Neural cell (in vitro differentiated cells): ENCODE measurements around the gene VDAC1. TPM values are rescaled to one million over a fixed set of nuclear protein-coding genes. Genes with fewer than 3 reads are reported as not detected.

Experiments
- H2AFZ ChIP-seq: fragments of 200-600, 300-800 bp; sonication (generic), shearing (Covaris generic); 2 replicates; pipeline ENCODE4 v1.6.0; 2014; ENCODE audit warnings: low read depth, mild to moderate bottlenecking, antibody characterized with exemption, low read length, moderate library complexity
- H3F3A ChIP-seq: fragments of 200-600 bp; shearing (Covaris generic); 2 replicates; pipeline ENCODE4 v1.6.1; 2016; ENCODE audit warnings: mild to moderate bottlenecking, moderate library complexity, mixed read lengths, antibody characterized with exemption, low read length; ENCODE audit not compliant: insufficient read depth, poor library complexity, severe bottlenecking
- H3K27ac ChIP-seq: fragments of 200-600, 300-800 bp; sonication (generic), shearing (Covaris generic); 2 replicates; pipeline ENCODE4 v1.5.1; 2014; ENCODE audit warnings: mild to moderate bottlenecking, low read length, moderate library complexity
- H3K27me3 ChIP-seq: fragments of 300-800, 200-600 bp; sonication (generic), shearing (Covaris generic); 2 replicates; pipeline ENCODE4 v1.6.0; 2014; ENCODE audit warnings: mild to moderate bottlenecking, low read depth, low read length, moderate library complexity; ENCODE audit not compliant: insufficient read depth
- H3K36me3 ChIP-seq: fragments of 300-800, 200-600 bp; sonication (generic), shearing (Covaris generic); 2 replicates; pipeline ENCODE4 v1.5.1; 2014; ENCODE audit warnings: mild to moderate bottlenecking, antibody characterized with exemption, low read length, moderate library complexity; ENCODE audit not compliant: insufficient read depth
- H3K4me2 ChIP-seq: fragments of 300-800, 200-600 bp; sonication (generic), shearing (Covaris generic); 2 replicates; pipeline ENCODE4 v1.6.0; 2014; ENCODE audit warnings: mild to moderate bottlenecking, low read length
- H3K4me3 ChIP-seq: fragments of 300-800, 200-600 bp; sonication (generic), shearing (Covaris generic); 2 replicates; pipeline ENCODE4 v1.5.1; 2014; ENCODE audit warnings: mild to moderate bottlenecking, low read length, moderate library complexity
- H3K79me2 ChIP-seq: fragments of 200-600 bp; shearing (Covaris generic); replicated peaks from 2 replicates; pipeline ENCODE4 v1.6.0; 2014; ENCODE audit warnings: mild to moderate bottlenecking, low read length, moderate library complexity; ENCODE audit not compliant: insufficient read depth
- H3K9ac ChIP-seq: fragments of 300-800, 200-600 bp; sonication (generic), shearing (Covaris generic); 2 replicates; pipeline ENCODE4 v1.6.1; 2016; ENCODE audit warnings: mild to moderate bottlenecking, low read length, mixed read lengths
- H3K9me2 ChIP-seq: fragments of 200-600 bp; shearing (Covaris generic); 2 replicates; pipeline ENCODE4 v1.6.1; 2016; ENCODE audit warnings: mild to moderate bottlenecking, low read length, mixed read lengths; ENCODE audit not compliant: insufficient read depth
- H3K9me3 ChIP-seq: fragments of 200-600, 300-800 bp; sonication (generic), shearing (Covaris generic); 2 replicates; pipeline ENCODE4 v1.6.1; 2016; ENCODE audit warnings: mild to moderate bottlenecking, mixed run types, low read length, moderate library complexity, mixed read lengths
- H4K20me1 ChIP-seq: fragments of 200-600 bp; shearing (Covaris generic); 2 replicates; pipeline ENCODE4 v1.6.1; 2016; ENCODE audit warnings: mild to moderate bottlenecking, mixed run types; ENCODE audit not compliant: insufficient read depth
- EP300 ChIP-seq: fragments of 450-650 bp; conservative IDR thresholded peaks from 2 replicates; pipeline ENCODE4 v1.6.1; 2014; ENCODE audit warnings: antibody characterized with exemption, mild to moderate bottlenecking, moderate library complexity; ENCODE audit not compliant: poor library complexity, severe bottlenecking
- EZH2 ChIP-seq: fragments of 200-600, 300-800 bp; shearing (Covaris generic), sonication (generic); IDR thresholded peaks from 2 replicates; pipeline ENCODE4 v1.6.1; 2014; ENCODE audit warnings: antibody characterized with exemption, low read length, borderline replicate concordance, mild to moderate bottlenecking; ENCODE audit not compliant: insufficient read depth, poor library complexity, severe bottlenecking
- MXI1 ChIP-seq: fragments of 450-650 bp; conservative IDR thresholded peaks from 2 replicates; pipeline ENCODE4 v1.6.1; 2014; ENCODE audit warnings: antibody characterized with exemption, mild to moderate bottlenecking; ENCODE audit not compliant: poor library complexity, severe bottlenecking
- POLR2AphosphoS5 ChIP-seq: IDR thresholded peaks from 2 replicates; pipeline ENCODE4 v1.6.1; 2012
- RAD21 ChIP-seq: fragments of 450-650 bp; conservative IDR thresholded peaks from 2 replicates; pipeline ENCODE4 v1.6.1; 2014; ENCODE audit warnings: antibody characterized with exemption, mild to moderate bottlenecking, moderate library complexity
- SMC3 ChIP-seq: fragments of 450-650 bp; conservative IDR thresholded peaks from 2 replicates; pipeline ENCODE4 v1.6.1; 2014; ENCODE audit warnings: antibody characterized with exemption, mild to moderate bottlenecking, moderate library complexity; ENCODE audit not compliant: poor library complexity
- TAF1 ChIP-seq: IDR thresholded peaks from 2 replicates; pipeline ENCODE4 v1.6.1; 2012; ENCODE audit warnings: low read depth
- polyA plus RNA-seq: library from polyadenylated mRNA; depleted of rRNA; stranded (reverse); fragments of >200 nt; gene quantifications from 2 replicates; pipeline ENCODE4 v1.2.3, GENCODE V29; 2014
- TF ChIP-seq, protein P1 (sequence below): fragments of 450-650 bp; IDR thresholded peaks from 2 replicates; pipeline ENCODE4 v1.5.1; 2014; ENCODE audit warnings: antibody characterized with exemption, mild to moderate bottlenecking, moderate library complexity; ENCODE audit not compliant: poor library complexity, severe bottlenecking
- TF ChIP-seq, protein P2 (sequence below): IDR thresholded peaks from 2 replicates; pipeline ENCODE4 v1.6.1; 2012; ENCODE audit warnings: borderline replicate concordance

VDAC1 gene
- polyA plus RNA-seq, 1 donor from 2014 or later, result 307 TPM

DNA sequence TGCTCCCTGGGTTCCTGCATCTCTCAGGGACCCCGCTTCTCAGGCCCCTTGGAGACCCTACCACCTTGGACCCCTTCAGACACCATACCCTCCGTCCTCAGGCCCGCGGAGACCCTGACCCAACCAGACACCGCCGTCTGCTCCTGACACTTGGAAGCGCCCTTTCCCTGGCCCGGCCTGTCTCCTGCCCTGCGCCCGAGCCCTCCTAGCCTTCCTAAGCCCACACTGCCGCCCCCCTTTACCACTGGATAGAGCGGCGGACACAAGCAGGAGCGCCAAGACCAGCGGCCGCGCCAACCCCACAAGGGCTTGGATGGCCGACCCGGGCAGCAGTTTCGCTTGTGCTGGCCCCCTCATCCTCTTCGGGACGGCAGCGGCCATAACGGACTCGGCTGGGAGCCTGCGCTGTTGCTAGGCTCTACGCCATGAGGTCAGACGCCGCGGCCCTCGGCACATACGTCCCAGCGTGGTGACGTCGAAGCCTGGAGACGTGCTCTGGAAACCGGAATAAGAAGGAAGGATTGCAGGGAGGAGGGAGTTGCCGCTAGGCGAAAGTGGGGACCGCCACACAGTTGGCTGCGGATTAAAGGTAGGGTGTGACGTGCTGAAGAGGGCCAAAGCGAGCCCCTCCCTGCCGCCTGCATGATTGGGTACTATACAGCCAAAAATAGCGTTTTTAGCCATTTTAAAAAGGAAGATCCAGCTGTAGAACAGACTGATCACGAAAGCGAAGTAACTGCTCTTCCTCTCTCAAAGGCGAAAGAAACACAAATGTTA, 36.4 kb downstream of the VDAC1 start, which contains the start of gene C5orf15:
Gene C5orf15 (minus strand): TSS at position 422 of the 777 bp plus-strand sequence. CDS start 41 bp downstream, at position 381.
- no peaks in the 10 kb centered on the region for H3K27me3 ChIP-seq
- TF ChIP-seq MXI1, result peak; percentile 83
- TF ChIP-seq, protein P1, sequence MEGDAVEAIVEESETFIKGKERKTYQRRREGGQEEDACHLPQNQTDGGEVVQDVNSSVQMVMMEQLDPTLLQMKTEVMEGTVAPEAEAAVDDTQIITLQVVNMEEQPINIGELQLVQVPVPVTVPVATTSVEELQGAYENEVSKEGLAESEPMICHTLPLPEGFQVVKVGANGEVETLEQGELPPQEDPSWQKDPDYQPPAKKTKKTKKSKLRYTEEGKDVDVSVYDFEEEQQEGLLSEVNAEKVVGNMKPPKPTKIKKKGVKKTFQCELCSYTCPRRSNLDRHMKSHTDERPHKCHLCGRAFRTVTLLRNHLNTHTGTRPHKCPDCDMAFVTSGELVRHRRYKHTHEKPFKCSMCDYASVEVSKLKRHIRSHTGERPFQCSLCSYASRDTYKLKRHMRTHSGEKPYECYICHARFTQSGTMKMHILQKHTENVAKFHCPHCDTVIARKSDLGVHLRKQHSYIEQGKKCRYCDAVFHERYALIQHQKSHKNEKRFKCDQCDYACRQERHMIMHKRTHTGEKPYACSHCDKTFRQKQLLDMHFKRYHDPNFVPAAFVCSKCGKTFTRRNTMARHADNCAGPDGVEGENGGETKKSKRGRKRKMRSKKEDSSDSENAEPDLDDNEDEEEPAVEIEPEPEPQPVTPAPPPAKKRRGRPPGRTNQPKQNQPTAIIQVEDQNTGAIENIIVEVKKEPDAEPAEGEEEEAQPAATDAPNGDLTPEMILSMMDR, result peak; percentile 57
- peak; percentile 50 for TF ChIP-seq RAD21
- TF ChIP-seq POLR2AphosphoS5, result peak; percentile 99
- peak; percentile 94 for TF ChIP-seq TAF1
- peak; percentile 49 for TF ChIP-seq SMC3
- TF ChIP-seq, protein P2, sequence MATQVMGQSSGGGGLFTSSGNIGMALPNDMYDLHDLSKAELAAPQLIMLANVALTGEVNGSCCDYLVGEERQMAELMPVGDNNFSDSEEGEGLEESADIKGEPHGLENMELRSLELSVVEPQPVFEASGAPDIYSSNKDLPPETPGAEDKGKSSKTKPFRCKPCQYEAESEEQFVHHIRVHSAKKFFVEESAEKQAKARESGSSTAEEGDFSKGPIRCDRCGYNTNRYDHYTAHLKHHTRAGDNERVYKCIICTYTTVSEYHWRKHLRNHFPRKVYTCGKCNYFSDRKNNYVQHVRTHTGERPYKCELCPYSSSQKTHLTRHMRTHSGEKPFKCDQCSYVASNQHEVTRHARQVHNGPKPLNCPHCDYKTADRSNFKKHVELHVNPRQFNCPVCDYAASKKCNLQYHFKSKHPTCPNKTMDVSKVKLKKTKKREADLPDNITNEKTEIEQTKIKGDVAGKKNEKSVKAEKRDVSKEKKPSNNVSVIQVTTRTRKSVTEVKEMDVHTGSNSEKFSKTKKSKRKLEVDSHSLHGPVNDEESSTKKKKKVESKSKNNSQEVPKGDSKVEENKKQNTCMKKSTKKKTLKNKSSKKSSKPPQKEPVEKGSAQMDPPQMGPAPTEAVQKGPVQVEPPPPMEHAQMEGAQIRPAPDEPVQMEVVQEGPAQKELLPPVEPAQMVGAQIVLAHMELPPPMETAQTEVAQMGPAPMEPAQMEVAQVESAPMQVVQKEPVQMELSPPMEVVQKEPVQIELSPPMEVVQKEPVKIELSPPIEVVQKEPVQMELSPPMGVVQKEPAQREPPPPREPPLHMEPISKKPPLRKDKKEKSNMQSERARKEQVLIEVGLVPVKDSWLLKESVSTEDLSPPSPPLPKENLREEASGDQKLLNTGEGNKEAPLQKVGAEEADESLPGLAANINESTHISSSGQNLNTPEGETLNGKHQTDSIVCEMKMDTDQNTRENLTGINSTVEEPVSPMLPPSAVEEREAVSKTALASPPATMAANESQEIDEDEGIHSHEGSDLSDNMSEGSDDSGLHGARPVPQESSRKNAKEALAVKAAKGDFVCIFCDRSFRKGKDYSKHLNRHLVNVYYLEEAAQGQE, result peak; percentile 86
- TF ChIP-seq EP300, result peak; percentile 60
- no peak for TF ChIP-seq EZH2
- H3K9ac ChIP-seq, result peak within 1 kb of the TSS; percentile 98
- peak within 1 kb of the TSS; percentile 66 for H3K4me2 ChIP-seq
- peak within 1 kb of the TSS; percentile 86 for H2AFZ ChIP-seq
- H3K27ac ChIP-seq, result peak within 1 kb of the TSS; percentile 95
- peaks cover 4% of the 10 kb centered on the region for H3K36me3 ChIP-seq
- H3K79me2 ChIP-seq, result peaks cover 46% of the 10 kb centered on the region
- H3K4me3 ChIP-seq, result peak within 1 kb of the TSS; percentile 83
- H3K9me3 ChIP-seq, result no peaks in the 10 kb centered on the region
- no peaks in the 10 kb centered on the region for H4K20me1 ChIP-seq
- H3F3A ChIP-seq, result no peaks in the 10 kb centered on the region
- no peaks in the 10 kb centered on the region for H3K9me2 ChIP-seq

DNA sequence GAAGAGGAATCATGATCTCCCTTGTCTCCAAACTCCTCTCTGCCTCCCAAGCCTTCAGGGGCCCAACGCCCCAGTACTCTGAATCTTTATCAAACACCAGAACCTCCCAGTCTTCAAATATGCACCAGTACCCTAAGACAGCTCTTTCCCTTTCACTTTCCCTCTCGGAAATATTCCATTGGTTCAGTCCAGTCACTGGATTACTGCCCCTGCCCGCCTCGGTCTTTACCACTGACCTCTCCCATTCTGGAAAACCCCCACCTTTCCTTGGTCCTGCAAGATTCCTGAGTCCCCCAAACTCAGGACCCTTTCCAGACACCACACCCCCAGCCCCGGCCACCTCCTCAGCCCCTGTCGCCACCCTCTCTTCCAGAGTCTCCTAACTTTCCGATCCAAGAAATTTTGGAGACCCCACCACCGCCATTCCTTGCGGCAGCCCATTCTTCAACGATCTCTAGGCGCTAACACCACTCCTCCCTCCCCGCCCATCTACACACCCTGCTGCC, 37.0 kb downstream of the VDAC1 start:
- no peaks in the 10 kb centered on the region for H3K9me2 ChIP-seq
- peak overlapping the region; percentile 86 for H2AFZ ChIP-seq
- H3K9me3 ChIP-seq, result no peaks in the 10 kb centered on the region
- peak overlapping the region; percentile 95 for H3K27ac ChIP-seq
- H4K20me1 ChIP-seq, result no peaks in the 10 kb centered on the region
- H3F3A ChIP-seq, result no peaks in the 10 kb centered on the region
- H3K4me3 ChIP-seq, result peak overlapping the region; percentile 83
- TF ChIP-seq MXI1, result no peak
- H3K79me2 ChIP-seq, result peaks cover 52% of the 10 kb centered on the region
- no peaks in the 10 kb centered on the region for H3K27me3 ChIP-seq
- H3K36me3 ChIP-seq, result no peaks in the 10 kb centered on the region
- H3K4me2 ChIP-seq, result peak overlapping the region; percentile 66
- peak overlapping the region; percentile 98 for H3K9ac ChIP-seq
